Left cardiac atrium (tissue), 4 donors: ENCODE results near the gene NFKBIB. TPM values are rescaled to one million over a fixed set of nuclear protein-coding genes. Genes with fewer than 3 reads are reported as not detected.
"Not testable (repeated sequence)": the region's sequence is repeated elsewhere in the genome, so short reads cannot be mapped to it uniquely, and the experiment has no call there.

Source experiments
- ATAC-seq, 2 donors: fragments of 200-7000 bp; cut with Tn5 transposase; one replicate each; pipeline ENCODE4 v1.9.1; 2020; ENCODE audit warnings: mild to moderate bottlenecking in 2 of 2, moderate library complexity in 2 of 2
- DNase-seq: peaks from one replicate; pipeline ENCODE4 v3.0.0-alpha.2; 2020
- intact Hi-C, 2 donors: fragments of 100-400 bp; cut with DNase I; formaldehyde crosslinking; loops; one replicate each; pipeline versions ENCODE4 v1.14.1 to v1.15.1; 2022 to 2023
- total RNA-seq, 2 donors: library from RNA; stranded (reverse); fragmentation: NEBNext Ultra II Directional; extraction: Animal tissue kit (Norgen Biotek cat#: 25700); gene quantifications; one replicate each; pipeline ENCODE4 v1.2.1, GENCODE V29; 2021
- donor health status: DM: no; HTN: yes; CAD: no.
- donor health status: DM: no; HTN: yes; CAD: no; lungs with severe emphysema.
- donor health status: DM: yes; HTN: yes; CAD: no.
- donor health status: Dilated cardiomyopathy.

Gene NFKBIB
- total RNA-seq, 2 donors from 2014 or later: 17.9 to 23.0 TPM

GRCh38 chr19:38918526-38918925 is 18.8 kb downstream of the NFKBIB start:
- intact Hi-C loops: no loop called here
- DNase-seq: no peak
- no peak for ATAC-seq

- DNase-seq (no peak), ATAC-seq (no peak)
- intact Hi-C loops: loop anchor here (10.0 kb wide), 3 partner anchors 275 to 375 kb away; partner anchors contain the start of genes ACTN4 (in 1 of the 2), EIF3K (in 1 of the 2) and MAP4K1 (in 1 of the 2)
These were observed 20.2 kb downstream of the NFKBIB start for GRCh38 chr19:38919837-38920601.

- DNase-seq (no peak), ATAC-seq (no peak)
- intact Hi-C loops: loop anchor here (10.0 kb wide), 3 partner anchors 276 to 376 kb away; partner anchors contain the start of genes ACTN4 (in 1 of the 2), EIF3K (in 1 of the 2) and MAP4K1 (in 1 of the 2)
These were observed 21.0 kb downstream of the NFKBIB start for GRCh38 chr19:38920602-38921419.

GRCh38 chr19:38921420-38922274 is 21.9 kb downstream of the NFKBIB start:
- DNase-seq (no peak), ATAC-seq (no peak)
- intact Hi-C loops: loop anchor here (10.0 kb wide), 3 partner anchors 277 to 377 kb away; partner anchors contain the start of genes ACTN4 (in 1 of the 2), EIF3K (in 1 of the 2) and MAP4K1 (in 1 of the 2)

GRCh38 chr19:38922482-38922881 is 22.7 kb downstream of the NFKBIB start:
- ATAC-seq (no peak), DNase-seq (no peak)
- intact Hi-C loops: loop anchor here (10.0 kb wide), 3 partner anchors 278 to 378 kb away; partner anchors contain the start of genes ACTN4 (in 1 of the 2), EIF3K (in 1 of the 2) and MAP4K1 (in 1 of the 2)

GRCh38 chr19:38924388-38924787 is 24.6 kb downstream of the NFKBIB start:
- peak in 1 of 2 donors; percentile 27 for ATAC-seq
- intact Hi-C loops: loop anchor here (10.0 kb wide), 3 partner anchors 280 to 380 kb away; partner anchors contain the start of genes ACTN4 (in 1 of the 2), EIF3K (in 1 of the 2) and MAP4K1 (in 1 of the 2)
- no peak for DNase-seq

- no peak for ATAC-seq
- intact Hi-C loops: loop anchor here (10.0 kb wide), 3 partner anchors 284 to 384 kb away; partner anchors contain the start of genes ACTN4 (in 1 of the 2), EIF3K (in 1 of the 2) and MAP4K1 (in 1 of the 2)
- DNase-seq: no peak
These were observed 28.7 kb downstream of the NFKBIB start for GRCh38 chr19:38928391-38929001.

GRCh38 chr19:38929929-38930775 is 30.4 kb downstream of the NFKBIB start, which contains the start of gene SARS2:
TSS of gene SARS2 (minus strand) at chr19:38930763. CDS start at chr19:38930736, 27 bp downstream.
- peak; percentile 88 to 91 for ATAC-seq
- intact Hi-C loops: loop anchor here (10.0 kb wide), 3 partner anchors 285 to 385 kb away; partner anchors contain the start of genes ACTN4 (in 1 of the 2), EIF3K (in 1 of the 2) and MAP4K1 (in 1 of the 2)
- peak; percentile 93 for DNase-seq

DNA sequence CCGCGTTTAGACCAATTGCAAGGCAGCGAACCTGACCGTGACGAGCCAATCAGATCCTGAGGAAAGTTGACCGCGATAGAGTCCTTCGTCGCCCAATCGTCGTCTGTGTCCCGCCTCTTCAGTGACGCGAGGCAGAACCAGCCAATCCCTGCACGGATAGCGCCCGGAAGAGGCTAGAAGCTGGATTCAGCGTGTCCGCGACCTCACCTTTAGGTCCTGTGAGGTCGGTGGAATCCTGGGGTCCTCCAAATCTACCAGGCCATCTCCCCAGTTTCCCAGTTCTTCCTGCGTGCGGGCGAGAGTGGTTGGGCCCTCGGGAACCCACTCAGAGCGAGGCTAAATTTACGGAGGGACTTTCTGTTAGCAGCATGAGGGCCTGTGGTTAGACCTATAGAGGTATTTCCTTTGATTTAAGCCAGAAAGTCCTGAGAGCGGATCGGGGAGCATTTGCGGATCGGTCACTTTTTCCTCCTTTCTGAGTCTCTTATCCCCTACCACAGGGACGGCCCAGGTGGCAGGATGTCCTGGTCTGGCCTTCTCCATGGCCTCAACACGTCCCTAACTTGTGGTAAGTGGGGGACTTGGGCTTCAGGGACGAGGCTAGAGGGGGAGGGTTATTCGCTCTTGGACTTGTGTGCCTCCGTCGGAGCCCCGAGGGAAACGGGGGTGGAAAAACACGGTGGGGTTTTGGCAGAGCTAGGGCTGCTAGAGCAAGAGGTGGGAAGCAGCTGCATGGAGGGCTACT is 31.2 kb downstream of the NFKBIB start, which contains the start of gene MRPS12:
MRPS12 (plus strand) TSS at position 169 of the 745 bp plus-strand sequence; CDS start at position 520, 351 bp downstream.
- intact Hi-C loops: no loop called here
- peak; percentile 98 for ATAC-seq
- DNase-seq: peak; percentile 98

- DNase-seq (no peak), ATAC-seq (no peak)
- intact Hi-C loops: no loop called here
These were observed 31.7 kb downstream of the NFKBIB start for GRCh38 chr19:38931521-38931793.

DNA sequence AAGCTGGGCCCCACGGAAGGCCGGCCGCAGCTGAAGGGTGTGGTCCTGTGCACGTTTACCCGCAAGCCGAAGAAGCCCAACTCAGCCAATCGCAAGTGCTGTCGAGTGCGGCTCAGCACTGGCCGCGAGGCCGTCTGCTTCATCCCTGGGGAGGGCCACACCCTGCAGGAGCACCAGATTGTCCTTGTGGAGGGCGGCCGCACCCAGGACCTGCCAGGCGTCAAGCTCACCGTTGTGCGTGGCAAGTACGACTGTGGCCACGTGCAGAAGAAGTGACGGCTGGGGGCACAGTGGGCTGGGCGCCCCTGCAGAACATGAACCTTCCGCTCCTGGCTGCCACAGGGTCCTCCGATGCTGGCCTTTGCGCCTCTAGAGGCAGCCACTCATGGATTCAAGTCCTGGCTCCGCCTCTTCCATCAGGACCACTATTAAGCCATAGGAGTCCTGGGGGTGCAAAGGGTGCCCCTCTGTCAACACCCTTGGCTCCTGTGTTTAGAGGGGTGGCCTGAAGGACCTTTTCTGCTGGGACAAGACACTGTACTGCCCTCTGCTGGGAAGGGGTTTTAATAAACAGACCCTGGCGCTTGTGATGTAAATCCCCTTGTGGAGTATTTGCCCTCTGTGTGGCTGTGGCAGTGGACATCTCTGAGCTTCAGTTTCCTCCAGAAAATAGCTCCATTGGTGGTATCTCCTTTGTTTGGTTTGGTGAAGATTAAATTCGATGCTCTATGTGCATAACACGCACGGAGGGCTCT is 32.8 kb downstream of the NFKBIB start:
- ATAC-seq (no peak), DNase-seq (no peak)
- intact Hi-C loops: no loop called here

DNA sequence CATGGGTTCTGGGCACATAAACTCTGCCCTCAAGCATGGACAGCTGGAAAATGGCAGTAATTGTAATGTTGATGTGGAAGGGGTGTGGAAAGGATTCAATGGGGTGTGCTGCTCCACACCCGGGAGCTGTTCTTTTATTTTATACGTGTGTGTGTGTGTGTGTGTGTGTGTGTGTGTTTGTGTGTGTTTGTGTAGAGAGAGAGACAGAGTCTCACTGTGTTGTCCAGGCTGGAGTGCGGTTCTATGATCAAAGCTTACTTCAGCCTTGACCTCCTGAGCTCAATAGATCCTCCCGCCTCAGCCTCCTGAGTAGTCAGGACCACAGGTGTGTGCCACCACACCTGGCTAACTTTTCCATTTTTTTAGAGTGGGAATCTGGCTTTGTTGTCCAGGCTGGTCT is 33.8 kb downstream of the NFKBIB start:
- intact Hi-C loops: no loop called here
- DNase-seq (no peak), ATAC-seq (no peak)

DNA sequence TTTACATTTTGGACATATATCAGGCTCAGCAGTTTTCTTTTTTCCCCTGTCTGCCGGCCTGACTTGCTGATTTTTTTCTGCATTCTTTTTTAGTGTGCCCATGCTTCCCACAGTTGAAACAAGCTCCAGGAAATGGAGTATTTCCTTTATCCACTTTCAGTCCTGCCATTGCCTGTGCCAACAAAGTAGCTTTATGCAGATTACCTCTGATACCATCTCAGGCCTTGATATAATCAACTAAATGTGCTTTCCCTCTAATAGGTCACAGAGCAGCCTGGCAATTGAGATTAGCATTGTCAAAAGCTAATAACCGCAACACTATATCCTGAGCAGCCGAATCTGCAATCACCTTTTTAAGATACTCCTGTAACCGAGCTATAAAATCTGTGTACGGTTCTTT is 40.2 kb downstream of the NFKBIB start:
- DNase-seq (no peak), ATAC-seq (no peak)
- intact Hi-C loops: no loop called here

- DNase-seq, ATAC-seq, intact Hi-C loops: not testable (repeated sequence)
These were observed 41.7 kb downstream of the NFKBIB start for GRCh38 chr19:38941466-38941865.

GRCh38 chr19:38941979-38942378 is 42.2 kb downstream of the NFKBIB start:
- ATAC-seq: no peak
- intact Hi-C loops: no loop called here

More at GRCh38 chr19:38941979-38942378, 42.2 kb downstream of the NFKBIB start:
- no peak for DNase-seq
